Esophagus muscularis mucosa (tissue), 4 donors: ENCODE measurements around the gene RUSF1. TPM values are rescaled to one million over a fixed set of nuclear protein-coding genes. Genes with fewer than 3 reads are reported as not detected.
"Not testable (repeated sequence)": the region's sequence is repeated elsewhere in the genome, so short reads cannot be mapped to it uniquely, and the experiment has no call there.

Experiments
- DNase-seq: peaks from one replicate; pipeline ENCODE4 v3.0.0-alpha.2; 2017; ENCODE audit errors: extremely low spot score
- H3K27ac ChIP-seq, 4 donors: fragments of 200-600 bp; sonication (generic); replicated peaks in 1 of 4; 1 replicate in 3 of 4; 2 replicates in 1 of 4; pipeline ENCODE4 v1.5.1; 2016 to 2019; ENCODE audit warnings: mild to moderate bottlenecking in 1 of 4
- H3K27me3 ChIP-seq, 4 donors: fragments of 200-600 bp; sonication (generic); one replicate each; pipeline versions ENCODE4 v1.5.1 to v1.6.0; 2016 to 2019
- H3K36me3 ChIP-seq, 4 donors: fragments of 200-600 bp; sonication (generic); one replicate each; pipeline ENCODE4 v1.5.1; 2016 to 2019
- H3K4me1 ChIP-seq, 4 donors: fragments of 200-600 bp; sonication (generic); one replicate each; pipeline ENCODE4 v1.5.1; 2016 to 2019
- H3K4me3 ChIP-seq, 4 donors: fragments of 200-600 bp; sonication (generic); 1 replicate in 2 of 4; 2 replicates in 2 of 4; pipeline ENCODE4 v1.5.1; 2016 to 2019; ENCODE audit warnings: mild to moderate bottlenecking in 4 of 4, moderate library complexity in 1 of 4
- H3K9me3 ChIP-seq, 4 donors: fragments of 200-600 bp; sonication (generic); 1 replicate in 3 of 4; 2 replicates in 1 of 4; pipeline ENCODE4 v1.5.1; 2016 to 2019
- CTCF ChIP-seq, 3 experiments: fragments of 200-600 bp in 2 of 3; fragments of 450-650 bp in 1 of 3; sonication (generic) in 2 of 3; IDR thresholded peaks; one replicate each; pipeline ENCODE4 v1.5.1; 2017 to 2019; ENCODE audit warnings: antibody characterized with exemption in 3 of 3, mild to moderate bottlenecking in 2 of 3, moderate library complexity in 1 of 3
- EP300 ChIP-seq: sonication (generic); formaldehyde crosslinking; IDR thresholded peaks from one replicate; pipeline ENCODE4 v1.6.1; 2017; ENCODE audit warnings: antibody characterized with exemption
- POLR2A ChIP-seq: fragments of 450-650 bp; IDR thresholded peaks from one replicate; pipeline ENCODE4 v1.6.1; 2017; ENCODE audit warnings: antibody characterized with exemption, moderate library complexity, mild to moderate bottlenecking, low read depth
- POLR2AphosphoS5 ChIP-seq, 2 donors: sonication (generic); formaldehyde crosslinking; IDR thresholded peaks; one replicate each; pipeline ENCODE4 v1.6.1; 2017; ENCODE audit warnings: antibody characterized with exemption in 2 of 2
- WGBS: methylation state at CpG from one replicate; pipeline ENCODE4 v1.1.5; 2018; 5-methylcytosine and 5-hydroxymethylcytosine counted together
- intact Hi-C: fragments of 100-400 bp; cut with DNase I; formaldehyde crosslinking; loops from one replicate; pipeline ENCODE4 v1.15.1; 2023
- total RNA-seq, 4 donors: library from RNA; depleted of rRNA; stranded (reverse); fragments of >200 nt; gene quantifications; one replicate each; pipeline versions ENCODE4 v1.1.0 to v1.2.1, GENCODE V29; 2016

Gene RUSF1
- total RNA-seq, 4 donors from 2014 or later: 32.4 to 51.3 (median 43.6) TPM

DNA sequence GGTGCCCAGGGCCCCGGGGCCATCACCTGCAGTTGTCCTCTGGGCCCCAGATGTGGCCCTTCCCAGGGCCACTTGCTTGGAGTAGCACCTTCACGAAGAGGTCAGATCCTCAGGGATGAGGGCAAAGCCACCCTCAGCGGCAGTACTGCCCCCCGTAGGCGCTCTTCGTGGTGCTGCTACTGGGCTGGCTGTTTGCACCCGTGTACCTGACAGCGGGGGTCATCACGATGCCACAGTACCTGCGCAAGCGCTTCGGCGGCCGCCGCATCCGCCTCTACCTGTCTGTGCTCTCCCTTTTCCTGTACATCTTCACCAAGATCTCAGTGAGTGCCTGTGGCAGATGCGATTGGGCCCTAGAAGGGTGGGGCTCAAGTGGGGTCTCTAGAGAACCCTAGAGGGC is 22.6 kb downstream of the RUSF1 start:
- intact Hi-C loops: no loop called here
- DNase-seq: no peak
- H3K4me3 ChIP-seq: no peak overlapping the region
- TF ChIP-seq EP300: no peak
- no peaks in the 10 kb centered on the region for H3K9me3 ChIP-seq
- peaks cover 0 to 43% (median 9%) of the 10 kb centered on the region in 4 donors for H3K27me3 ChIP-seq
- H3K36me3 ChIP-seq: peaks cover 0 to 12% (median 7%) of the 10 kb centered on the region in 4 donors
- H3K4me1 ChIP-seq: peaks cover 22 to 31% (median 29%) of the 10 kb centered on the region in 4 donors
- H3K27ac ChIP-seq: no peak overlapping the region
- 98% methylated on average over 16 of the region's 17 CpGs for WGBS

DNA sequence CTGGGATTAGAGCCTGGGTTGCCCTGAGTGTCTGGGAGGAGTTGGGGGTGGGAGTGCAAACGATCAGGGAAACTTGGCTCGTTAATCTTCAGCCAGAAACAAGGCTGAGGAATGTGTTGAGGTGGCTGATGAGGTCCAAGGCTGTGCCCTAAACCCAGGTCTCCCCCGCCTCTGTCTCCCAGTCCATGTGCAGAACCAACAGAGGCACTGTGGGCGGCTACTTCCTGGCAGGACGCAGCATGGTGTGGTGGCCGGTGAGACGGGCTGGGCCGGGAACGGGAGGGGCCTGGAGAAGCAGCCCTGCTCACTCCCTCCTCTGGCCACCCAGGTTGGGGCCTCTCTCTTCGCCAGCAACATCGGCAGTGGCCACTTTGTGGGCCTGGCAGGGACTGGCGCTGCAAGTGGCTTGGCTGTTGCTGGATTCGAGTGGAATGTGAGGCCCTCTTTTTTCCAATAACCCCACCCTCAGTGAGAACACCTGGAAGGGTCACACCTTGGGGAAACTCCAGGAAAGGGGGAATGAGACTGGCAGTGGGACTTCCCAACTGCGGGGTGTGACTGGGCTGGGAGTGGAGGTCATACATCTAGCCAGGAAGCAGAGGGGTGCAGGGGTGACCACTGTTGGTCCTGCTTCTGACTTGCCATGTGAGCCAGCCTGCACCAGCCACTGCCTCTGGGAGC is 23.6 kb downstream of the RUSF1 start:
- TF ChIP-seq POLR2A (no peak), CTCF (IDR thresholded peaks at IDR 0.05) (no peak), POLR2AphosphoS5 (IDR thresholded peaks at IDR 0.05) (no peak)
- H3K36me3 ChIP-seq: peaks cover 0 to 2% (median under 1%) of the 10 kb centered on the region in 4 donors
- no peak for DNase-seq
- H3K4me3 ChIP-seq: no peak overlapping the region
- intact Hi-C loops: no loop called here
- 45% methylated on average over 7 of the region's 14 CpGs for WGBS
- no peak overlapping the region for H3K27ac ChIP-seq
- no peaks in the 10 kb centered on the region for H3K9me3 ChIP-seq
- H3K4me1 ChIP-seq: peaks cover 22 to 41% (median 38%) of the 10 kb centered on the region in 4 donors
- H3K27me3 ChIP-seq: peaks cover 0 to 43% (median 9%) of the 10 kb centered on the region in 4 donors

DNA sequence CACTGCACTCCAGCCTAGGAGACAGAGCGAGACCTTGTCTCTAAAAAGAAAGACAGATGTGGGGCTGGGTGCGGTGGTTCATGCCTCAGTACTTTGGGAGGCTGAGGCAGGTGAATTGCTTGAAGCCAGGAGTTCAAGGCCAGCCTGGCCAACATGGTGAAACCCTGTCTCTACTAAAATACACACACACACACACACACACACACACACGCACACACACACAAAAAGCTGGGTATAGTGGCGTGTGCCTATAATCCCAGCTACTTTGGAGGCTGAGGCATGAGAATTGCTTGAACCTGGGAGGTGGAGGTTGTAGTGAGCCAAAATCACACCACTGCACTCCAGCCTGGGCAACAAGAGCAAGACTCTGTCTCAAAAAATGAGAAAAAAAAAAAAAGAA is 24.1 kb downstream of the RUSF1 start:
- H3K27ac ChIP-seq, intact Hi-C loops, DNase-seq, H3K36me3 ChIP-seq, H3K9me3 ChIP-seq, H3K4me3 ChIP-seq: not testable (repeated sequence)
- WGBS: 92% methylated on average over 4 of the region's 4 CpGs
- Histone ChIP-seq H3K4me1 (peaks cover 22 to 44% (median 38%) of the 10 kb centered on the region in 4 donors), H3K27me3 (peaks cover 0 to 43% (median 9%) of the 10 kb centered on the region in 4 donors)

GRCh38 chr16:31483081-31483480 is 25.1 kb downstream of the RUSF1 start, which contains the start of gene SLC5A2:
SLC5A2 (plus strand) TSS chr16:31483123; CDS start chr16:31483137, 14 bp downstream.
- peaks cover 0 to 9% (median 3%) of the 10 kb centered on the region in 4 donors for H3K36me3 ChIP-seq
- DNase-seq: no peak
- peaks cover 0 to 34% (median 7%) of the 10 kb centered on the region in 4 donors for H3K27me3 ChIP-seq
- H3K9me3 ChIP-seq: no peaks in the 10 kb centered on the region
- peaks cover 16 to 37% (median 29%) of the 10 kb centered on the region in 4 donors for H3K4me1 ChIP-seq
- intact Hi-C loops: no loop called here
- no peak within 1 kb of the TSS for H3K4me3 ChIP-seq
- no peak within 1 kb of the TSS for H3K27ac ChIP-seq
- TF ChIP-seq POLR2AphosphoS5 (IDR thresholded peaks at IDR 0.05): no peak
- TF ChIP-seq EP300: no peak
- no peak for TF ChIP-seq POLR2A
- TF ChIP-seq CTCF (IDR thresholded peaks at IDR 0.05): no peak
- WGBS: 82% methylated on average over 4 of the region's 4 CpGs

DNA sequence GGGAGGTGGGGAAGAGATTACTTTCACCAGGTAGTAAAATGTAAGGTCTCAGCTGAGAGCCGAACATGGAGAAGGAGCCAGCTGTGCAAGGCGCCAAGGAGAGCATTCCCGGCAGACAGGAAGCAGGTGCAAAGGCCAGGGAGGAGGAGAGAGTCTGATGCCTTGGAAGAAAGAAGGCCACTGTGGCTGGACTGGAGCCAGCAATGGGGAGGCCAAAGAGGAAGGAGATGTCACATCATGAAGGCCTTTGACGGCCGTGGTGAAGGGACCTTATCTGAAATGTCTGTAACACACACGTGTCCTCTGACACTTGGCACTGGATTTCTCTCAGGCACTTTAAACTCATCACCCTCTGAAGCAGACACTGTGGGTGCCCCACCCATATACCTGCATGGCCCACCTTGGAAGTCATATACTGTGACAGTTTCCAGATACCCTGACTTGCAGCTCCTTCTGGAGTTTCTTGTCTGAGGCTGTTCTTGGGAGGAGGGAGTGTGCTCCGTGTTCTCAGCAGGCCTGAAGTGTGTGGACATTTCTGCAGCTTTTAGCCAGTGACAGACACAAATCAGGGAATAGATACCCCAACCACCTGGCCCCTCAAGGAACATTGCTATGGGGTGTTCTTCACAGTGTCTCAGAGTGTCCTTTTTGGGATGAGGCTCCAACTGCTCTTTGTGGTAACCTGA is 27.2 kb downstream of the RUSF1 start:
- peaks cover 0 to 13% (median 0%) of the 10 kb centered on the region in 4 donors for H3K27me3 ChIP-seq
- WGBS: 25% methylated on average over 7 of the region's 7 CpGs
- H3K9me3 ChIP-seq: no peaks in the 10 kb centered on the region
- no peak overlapping the region for H3K27ac ChIP-seq
- no peak overlapping the region for H3K4me3 ChIP-seq
- TF ChIP-seq EP300: no peak
- TF ChIP-seq POLR2AphosphoS5 (IDR thresholded peaks at IDR 0.05): peak in 1 of 2 donors; percentile 74
- no peak for TF ChIP-seq CTCF (IDR thresholded peaks at IDR 0.05)
- DNase-seq: no peak
- peaks cover 17 to 30% (median 23%) of the 10 kb centered on the region in 4 donors for H3K36me3 ChIP-seq
- intact Hi-C loops: no loop called here
- peaks cover 5 to 43% (median 34%) of the 10 kb centered on the region in 4 donors for H3K4me1 ChIP-seq
